GM15510 (cell line): ENCODE results near the gene CCL3.
"Not testable (repeated sequence)": the region's sequence is repeated elsewhere in the genome, so short reads cannot be mapped to it uniquely, and the experiment has no call there.

ENCODE experiments used
- POLR2A ChIP-seq: IDR thresholded peaks from 3 replicates; pipeline ENCODE4 v1.6.1; 2011; ENCODE audit warnings: borderline replicate concordance; ENCODE audit not compliant: insufficient read length; ENCODE audit errors: extremely low read depth

Gene CCL3

DNA sequence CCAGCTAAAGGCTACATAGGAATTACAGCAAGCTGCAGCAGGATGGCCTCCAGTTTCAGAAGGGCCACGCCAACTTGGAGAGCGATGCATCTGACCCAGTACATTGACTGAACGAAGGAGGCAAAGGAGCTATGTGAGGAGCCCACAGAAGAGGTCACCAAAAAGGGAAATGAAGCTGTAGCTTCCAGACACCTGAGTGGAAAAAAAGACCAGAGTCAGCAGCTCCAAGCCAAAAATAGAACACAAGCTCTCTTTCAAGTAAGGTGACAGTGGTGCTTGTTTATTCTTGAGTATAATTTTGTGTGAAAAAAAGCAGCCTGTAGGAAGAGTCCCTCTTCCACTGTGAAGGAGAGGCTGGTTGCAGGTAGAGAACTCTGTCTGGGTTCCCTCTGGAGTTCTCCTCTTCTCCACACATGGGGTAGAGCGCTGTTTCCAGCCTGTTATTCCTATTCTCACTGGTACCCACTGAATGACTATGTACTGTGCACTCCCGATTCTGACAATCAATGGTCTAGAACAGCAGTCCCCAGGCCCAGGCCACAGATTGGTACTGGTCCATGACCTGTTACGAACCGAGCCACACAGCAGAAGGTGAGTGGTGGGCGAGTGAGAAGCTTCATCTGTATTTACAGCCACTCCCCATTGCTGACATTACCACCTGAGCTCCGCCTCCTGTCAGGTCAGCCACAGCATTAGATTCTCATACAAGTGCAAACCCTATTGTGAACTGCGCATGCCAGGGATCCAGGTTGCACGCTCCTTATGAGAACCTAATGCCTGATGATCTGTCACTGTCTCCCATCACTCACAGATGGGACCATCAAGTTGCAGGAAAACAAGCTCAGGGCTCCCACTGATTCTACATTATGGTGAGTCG lies 28.8 kb upstream of the CCL3 start:
- TF ChIP-seq POLR2A, result no peak

DNA sequence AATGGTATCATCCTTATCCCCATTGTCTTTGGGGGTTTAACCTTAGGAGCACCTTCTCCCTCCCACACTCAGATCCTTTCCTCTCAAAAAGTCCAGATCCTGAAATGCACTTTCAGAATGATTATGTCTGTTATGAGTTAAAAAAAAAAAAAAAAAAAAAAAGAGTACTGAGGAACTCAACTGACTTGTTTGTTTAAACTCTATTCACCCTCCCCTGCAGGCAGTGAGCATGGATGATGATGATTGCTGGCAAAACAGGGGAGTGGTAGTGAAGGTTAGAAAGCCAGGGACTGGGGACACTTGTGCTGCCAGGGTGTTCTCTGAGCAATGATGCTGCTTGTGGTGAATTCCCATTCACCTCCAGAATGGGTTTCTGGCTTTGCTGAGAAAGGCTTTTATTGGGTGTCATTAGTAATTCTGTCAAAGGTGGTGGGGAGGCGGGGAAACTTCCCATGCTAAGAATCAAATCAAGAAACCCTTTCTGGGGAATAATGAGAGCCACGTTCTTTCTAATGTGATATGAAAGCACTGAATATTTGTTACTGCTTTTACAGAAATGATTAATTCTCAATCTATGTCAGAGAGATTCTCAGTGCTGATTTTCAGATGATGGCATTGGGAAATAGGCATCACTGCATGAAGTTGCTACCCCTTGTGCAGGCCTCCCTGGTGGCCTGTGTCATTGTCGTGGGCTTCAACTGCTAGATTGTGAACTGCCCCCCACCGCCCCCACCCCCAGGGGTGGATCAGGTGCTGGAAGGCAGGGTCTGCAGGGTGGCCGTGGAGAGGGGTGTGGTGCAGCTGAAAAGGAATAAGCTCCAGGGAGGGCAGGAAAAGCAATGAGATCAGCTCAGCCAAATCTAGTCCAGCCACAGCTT lies 27.8 kb upstream of the CCL3 start:
- TF ChIP-seq POLR2A, result no peak

GRCh38 chr17:36112572-36112971 lies 22.6 kb upstream of the CCL3 start:
- no peak for TF ChIP-seq POLR2A

DNA sequence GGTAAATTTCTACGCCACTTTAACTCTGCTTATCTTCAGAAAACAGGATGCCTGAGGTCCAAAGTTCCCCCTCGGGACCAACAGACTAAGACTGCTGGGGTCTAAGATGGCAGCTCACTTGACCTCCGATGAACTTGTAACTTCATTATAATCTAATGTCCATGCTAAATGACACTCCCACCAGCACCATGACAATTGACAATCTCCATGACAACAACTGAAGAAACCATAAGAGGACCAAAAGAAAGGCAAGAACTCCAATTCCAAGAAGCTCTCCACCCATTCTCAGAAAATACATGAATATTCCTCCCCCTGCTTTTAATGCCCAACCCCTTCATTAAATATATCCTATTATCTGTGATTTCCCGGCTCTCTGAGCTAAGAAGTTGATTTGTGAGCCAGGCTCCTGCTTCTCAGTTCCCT lies 21.1 kb upstream of the CCL3 start:
- no peak for TF ChIP-seq POLR2A

GRCh38 chr17:36107660-36108059 lies 17.7 kb upstream of the CCL3 start:
- no peak for TF ChIP-seq POLR2A

GRCh38 chr17:36106493-36106835 lies 16.5 kb upstream of the CCL3 start:
- no peak for TF ChIP-seq POLR2A

- no peak for TF ChIP-seq POLR2A
Measured at GRCh38 chr17:36105781-36106492, 16.0 kb upstream of the CCL3 start.

DNA sequence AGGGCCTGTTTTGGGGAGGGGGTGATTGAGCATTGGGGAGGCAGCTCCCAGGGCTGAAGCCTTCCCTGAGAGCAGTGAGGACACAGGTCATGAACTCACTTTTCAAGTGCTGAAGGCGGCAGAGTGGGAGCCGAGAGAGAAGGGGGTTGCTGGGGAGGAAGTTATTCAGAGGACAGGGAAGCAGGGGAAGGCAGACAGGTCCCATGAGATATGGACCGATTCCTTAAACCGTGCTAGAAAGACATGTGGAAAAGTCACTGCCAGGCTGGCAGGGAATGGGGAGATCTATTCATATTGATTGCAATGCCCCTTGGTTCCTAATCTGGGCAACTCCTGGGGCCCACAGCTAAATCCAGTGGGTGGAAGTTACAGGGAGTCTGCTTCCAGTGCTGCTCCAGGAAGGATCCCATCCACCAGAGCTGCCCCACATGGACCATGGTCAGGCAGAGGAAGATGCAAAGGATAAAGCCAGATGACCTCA lies 14.8 kb upstream of the CCL3 start:
- no peak for TF ChIP-seq POLR2A

GRCh38 chr17:36103401-36103975 lies 13.5 kb upstream of the CCL3 start, which contains the start of gene CCL4:
CCL4 (plus strand) TSS chr17:36103827; CDS start chr17:36103906, 79 bp downstream.
- TF ChIP-seq POLR2A, result not testable (repeated sequence)

DNA sequence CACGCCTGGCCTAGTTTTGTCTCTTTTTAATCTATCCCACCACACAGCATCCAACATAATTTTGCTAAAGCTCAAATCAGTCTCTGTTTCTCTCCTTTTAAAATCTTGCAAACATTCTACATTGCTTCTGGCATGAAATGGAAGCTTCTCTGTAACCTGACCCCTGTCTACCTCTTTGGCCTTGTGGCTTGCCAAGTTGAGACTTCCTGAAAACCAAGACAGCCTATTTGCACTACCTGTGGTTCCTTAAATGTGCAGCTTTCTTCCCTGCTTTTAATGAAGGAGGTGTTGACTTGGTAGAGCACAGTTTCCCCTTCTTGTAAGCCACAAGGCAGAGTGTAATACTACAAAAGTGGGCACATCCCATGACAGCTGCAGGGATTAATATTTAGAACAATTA lies 6.0 kb upstream of the CCL3 start:
- TF ChIP-seq POLR2A, result no peak

DNA sequence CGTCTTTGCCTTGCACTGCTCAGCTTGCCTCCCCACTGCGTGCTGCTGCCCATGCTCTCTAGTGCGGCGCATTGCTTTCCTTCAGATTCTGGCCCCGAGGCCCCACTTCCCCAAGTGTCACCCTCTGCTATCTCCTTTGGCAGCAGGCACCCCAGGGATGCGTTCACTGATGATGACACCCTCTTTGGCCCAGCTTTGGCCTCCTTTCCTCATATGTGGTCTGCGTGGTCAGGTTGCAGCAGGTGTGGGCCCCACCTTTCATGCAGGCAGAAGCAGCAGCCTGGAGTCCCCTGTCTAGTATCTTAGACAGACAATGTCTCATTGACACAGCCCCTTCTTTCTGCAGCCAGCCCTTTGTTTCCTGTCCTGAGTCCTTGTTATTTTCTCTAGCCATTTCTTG lies 4.8 kb upstream of the CCL3 start:
- TF ChIP-seq POLR2A, result no peak

- no peak for TF ChIP-seq POLR2A
Measured at GRCh38 chr17:36094232-36094631, 4.3 kb upstream of the CCL3 start.

- no peak for TF ChIP-seq POLR2A
Measured at GRCh38 chr17:36092230-36092629, 2.3 kb upstream of the CCL3 start.

DNA sequence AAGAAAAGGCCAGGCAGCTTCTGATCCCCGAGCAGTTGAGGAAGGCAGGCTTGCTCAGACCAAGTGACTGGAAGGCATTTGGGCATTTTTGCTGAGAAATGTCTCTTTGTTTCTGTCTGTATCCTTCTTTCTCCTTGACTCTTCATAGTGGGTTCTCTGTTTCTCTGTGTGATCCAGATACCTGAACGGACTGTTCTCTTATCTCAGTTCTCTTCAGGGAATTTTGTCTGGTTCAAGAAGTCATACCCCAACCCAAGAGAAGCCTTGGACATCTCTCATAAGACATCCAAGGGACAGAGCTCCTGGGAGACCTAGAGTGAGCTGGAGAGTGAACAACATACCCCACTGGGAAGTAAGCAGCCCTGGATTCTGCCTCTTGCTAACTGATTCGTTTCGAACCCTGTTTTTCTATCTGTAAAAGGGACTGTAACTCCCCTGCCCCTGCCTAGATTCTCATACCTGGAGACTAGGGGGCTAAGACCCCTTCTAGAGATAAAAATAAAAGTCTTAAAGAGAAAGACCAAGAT lies 541 bp downstream of the CCL3 start:
- no peak for TF ChIP-seq POLR2A
